ENCODE data around the gene REPIN1.

The REPIN1 gene

DNA sequence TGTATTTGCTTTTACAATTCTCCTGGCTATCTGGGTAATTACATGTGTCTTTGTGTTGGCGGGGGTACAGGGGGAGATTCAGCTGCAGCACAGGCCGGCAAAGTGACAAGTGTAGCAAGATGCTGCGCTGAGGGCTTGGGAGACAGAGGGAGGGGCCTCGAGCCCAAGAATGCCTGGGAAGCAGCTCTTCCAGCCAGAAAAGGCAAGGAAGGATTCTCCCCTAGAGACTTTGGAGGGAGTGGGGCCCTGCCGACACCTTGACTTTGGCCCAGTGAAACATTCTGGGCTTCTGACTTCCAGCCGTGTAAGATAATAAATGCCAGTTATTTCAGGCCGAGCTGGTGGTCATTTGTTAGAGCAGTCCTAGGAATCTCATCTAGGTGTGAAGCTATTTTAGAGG is 7.2 kb upstream of the REPIN1 start:
- no peak for DNase-seq

DNA sequence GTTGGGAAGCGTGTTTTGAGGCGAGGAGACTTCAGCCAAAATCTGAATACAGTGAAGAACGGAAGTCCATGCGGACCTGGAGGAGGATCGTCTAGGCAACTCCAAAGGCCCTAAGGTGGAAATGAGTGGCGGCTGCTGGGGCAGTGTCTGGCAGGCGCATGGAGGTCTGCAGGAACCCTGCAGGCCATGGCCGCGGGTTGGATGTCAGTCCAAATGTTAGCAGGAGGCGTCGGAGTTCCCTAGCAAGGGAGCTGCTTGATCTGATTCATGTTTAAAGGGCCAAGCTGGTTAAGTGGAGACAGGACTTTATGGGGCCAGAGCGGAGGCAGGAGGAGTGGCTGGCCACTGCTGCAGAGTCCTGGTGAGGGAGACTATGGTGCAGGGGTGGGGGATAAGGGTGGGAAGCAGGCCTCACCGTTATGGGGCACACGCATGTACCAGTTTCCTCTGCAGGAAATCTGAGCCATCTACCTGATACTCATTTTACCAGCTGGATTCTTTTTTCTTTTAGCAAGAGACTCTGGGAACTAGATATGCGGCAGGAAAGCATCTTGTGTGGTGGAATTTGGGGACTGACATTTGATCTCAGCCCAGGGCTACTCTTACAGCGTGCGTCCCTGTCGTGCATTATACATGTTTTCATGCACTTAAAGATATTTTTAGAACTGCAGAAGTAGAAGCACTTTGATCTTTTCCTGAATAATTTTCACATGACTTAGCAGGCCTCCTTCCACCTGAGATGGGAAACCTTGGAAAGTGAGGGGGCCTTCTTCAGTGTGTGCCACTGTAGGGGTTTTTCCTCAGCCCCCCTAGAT is 6.6 kb upstream of the REPIN1 start:
- no peak for DNase-seq

DNA sequence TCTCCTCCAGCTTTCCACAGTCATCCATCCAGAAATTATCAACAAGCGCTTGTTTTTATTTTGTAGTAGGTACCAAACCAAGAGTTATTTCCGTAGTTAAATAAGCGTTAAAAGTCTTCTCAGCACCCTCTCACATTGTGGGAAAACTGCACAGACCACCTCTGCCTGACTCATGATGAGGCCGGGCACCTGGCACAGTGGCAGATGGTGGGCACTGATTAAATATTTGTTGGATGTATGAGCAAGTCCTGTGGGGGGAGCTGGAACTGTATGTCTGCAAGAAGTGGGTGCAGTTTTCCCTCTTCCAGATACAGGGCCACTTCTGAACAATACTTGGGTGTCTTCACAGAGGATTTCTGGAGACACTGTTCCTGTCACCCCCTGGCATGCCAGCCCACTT is 5.3 kb upstream of the REPIN1 start:
- no peak for DNase-seq

DNA sequence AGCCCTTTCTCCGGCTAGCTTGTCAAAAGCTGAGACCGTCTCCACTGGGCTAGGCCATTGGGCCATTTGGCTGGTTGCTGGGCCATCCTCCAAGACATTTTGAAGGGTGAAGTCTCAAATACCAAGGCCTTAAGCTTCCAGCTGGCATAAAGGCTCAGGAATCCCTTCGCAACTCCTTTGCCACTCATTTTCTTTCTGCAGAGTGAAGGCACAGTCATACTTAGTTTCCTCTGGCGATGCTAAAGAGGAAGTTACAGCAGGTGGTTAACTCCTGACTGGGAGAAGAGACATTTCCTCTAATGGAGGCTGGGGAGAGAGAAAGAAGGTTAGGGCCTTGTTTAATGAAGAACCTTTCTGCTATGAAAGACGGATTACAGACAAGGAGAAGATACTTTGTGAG is 4.8 kb upstream of the REPIN1 start:
- no peak for DNase-seq

- DNase-seq: no peak
Measured at GRCh38 chr7:150365194-150365593, 3.4 kb upstream of the REPIN1 start.

GRCh38 chr7:150365673-150366398 is 2.8 kb upstream of the REPIN1 start:
- DNase-seq: no peak

- no peak for DNase-seq
Measured at GRCh38 chr7:150367677-150368095, 936 bp upstream of the REPIN1 start.

DNA sequence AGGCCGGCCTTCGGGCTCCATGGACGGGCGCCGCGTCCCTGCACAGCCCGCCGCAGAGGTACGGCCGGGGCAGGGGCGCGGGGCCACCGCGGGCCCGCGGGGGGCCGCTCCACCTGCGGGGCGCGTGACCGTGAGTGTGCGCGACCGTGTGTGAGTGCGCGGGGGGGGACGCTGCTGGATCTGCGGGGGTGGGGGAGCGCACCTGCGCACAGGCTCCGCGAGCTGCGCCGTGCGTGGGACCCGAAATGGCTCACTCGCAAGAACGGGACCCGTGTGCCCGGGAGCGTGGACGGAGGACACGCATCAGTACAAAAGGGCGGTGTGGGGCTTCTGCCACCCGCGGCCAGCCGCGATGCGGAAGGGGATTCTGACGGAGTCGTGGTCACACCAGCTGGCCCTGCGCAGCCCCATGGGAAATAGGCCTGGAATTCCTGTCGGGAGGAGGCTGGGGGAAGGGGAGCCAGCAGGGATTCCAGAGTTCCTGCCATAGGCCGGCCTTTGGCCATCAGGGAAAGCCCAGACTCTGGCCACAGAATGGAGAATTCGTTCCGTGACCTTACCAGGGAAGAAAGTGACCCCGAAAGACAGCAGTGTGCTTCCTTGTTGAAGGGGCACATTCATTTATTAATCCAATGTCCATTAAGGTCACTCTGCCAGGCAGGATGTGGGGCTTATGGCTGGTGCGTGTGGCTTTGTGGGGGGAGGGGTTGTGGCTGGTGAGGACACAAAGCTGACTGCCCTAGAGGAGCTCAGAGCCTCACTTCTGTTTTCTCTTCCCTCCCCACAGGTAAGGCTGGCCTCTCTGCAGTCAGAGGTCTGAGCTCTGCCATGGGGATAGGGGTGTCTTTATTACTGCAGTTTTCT is 494 bp downstream of the REPIN1 start:
- DNase-seq: peak; percentile 83

DNA sequence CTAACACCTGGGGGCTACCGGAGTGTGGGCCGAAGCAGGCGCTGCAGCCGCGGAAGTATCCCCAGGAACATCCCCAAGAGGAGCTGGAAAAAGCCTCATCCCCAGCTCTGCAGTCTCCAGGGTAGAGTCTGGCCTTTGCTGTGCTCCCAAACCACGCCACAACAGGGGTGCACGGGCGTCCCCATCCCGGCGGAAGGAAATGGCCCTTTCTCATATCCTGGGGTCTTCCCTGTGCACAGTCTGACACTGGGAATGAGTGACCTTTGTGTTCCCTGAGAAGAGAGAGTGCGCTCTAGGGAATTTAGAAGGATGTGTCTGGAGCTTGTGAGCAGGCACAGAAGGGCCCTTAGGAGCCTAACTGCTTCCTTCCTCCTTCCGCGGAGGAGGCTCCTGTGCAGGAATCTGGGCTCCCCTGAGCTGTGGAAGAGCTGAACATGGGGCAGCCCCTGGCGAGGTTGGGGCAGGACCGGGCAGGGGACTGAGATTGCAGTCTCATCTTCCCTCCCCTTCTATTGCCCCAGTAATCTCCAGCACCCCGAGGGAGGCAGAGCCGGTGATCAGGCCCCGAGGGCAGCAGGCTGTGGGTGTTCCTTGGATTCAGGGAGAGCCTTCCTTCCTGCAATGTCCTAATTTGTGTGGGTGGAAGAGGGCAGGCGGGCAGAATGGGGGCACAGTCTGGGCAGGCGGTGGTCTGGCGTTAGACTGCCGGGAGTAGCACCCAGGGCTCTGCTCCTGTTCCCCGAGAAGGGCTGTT is 1.3 kb downstream of the REPIN1 start:
- DNase-seq: no peak

GRCh38 chr7:150370612-150371071 is 2.0 kb downstream of the REPIN1 start:
- no peak for DNase-seq

GRCh38 chr7:150371131-150371995 is 2.7 kb downstream of the REPIN1 start:
- no peak for DNase-seq

DNA sequence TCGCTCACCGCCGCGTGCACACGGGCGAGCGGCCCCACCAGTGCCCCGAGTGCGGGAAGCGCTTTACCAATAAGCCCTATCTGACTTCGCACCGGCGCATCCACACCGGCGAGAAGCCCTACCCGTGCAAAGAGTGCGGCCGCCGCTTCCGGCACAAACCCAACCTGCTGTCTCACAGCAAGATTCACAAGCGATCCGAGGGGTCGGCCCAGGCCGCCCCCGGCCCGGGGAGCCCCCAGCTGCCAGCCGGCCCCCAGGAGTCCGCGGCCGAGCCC is 3.3 kb downstream of the REPIN1 start:
- DNase-seq: no peak

- no peak for DNase-seq
Measured at GRCh38 chr7:150372271-150373048, 3.8 kb downstream of the REPIN1 start.

- DNase-seq: no peak
Measured at GRCh38 chr7:150373049-150373801, 4.6 kb downstream of the REPIN1 start.

DNA sequence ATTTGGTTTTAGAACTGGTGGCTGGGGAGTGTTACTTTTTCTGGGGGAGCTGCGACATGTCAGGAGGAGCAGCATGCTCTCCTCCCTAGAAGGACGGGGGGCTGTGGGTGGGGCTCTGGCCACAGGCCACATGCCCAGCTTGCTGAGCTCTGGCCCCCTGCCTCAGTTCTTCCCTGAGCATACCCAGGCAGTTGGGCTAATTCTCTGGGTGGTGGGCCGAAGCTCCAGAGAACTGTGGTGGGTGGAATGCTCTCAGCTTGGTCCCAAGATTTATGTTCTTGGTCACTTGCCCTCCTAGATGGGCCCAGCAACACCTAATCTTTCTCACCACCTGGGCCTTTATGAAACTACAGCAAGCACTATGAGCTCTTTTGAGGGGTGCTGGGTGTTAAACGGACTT is 5.4 kb downstream of the REPIN1 start:
- DNase-seq: no peak

DNA sequence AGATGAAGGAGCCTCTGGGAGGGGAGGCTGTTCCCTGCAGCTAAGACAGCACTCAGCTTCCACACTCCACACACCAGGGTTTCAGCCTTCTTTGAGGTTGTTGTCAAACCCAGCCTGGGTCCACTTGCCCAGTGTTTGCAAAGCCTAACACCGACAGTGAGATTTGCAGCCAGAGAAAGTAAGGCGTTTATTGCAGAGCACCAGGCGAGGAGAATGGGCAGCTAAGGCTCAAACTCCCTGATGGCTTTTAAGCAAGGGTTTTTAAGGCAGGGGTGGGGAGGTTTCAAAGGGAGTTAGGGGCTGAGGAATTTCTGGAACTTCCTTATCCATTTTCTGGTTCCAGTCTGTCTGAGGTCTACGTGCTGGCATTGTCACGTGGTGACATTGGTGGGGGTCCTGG is 5.8 kb downstream of the REPIN1 start:
- DNase-seq: no peak

DNA sequence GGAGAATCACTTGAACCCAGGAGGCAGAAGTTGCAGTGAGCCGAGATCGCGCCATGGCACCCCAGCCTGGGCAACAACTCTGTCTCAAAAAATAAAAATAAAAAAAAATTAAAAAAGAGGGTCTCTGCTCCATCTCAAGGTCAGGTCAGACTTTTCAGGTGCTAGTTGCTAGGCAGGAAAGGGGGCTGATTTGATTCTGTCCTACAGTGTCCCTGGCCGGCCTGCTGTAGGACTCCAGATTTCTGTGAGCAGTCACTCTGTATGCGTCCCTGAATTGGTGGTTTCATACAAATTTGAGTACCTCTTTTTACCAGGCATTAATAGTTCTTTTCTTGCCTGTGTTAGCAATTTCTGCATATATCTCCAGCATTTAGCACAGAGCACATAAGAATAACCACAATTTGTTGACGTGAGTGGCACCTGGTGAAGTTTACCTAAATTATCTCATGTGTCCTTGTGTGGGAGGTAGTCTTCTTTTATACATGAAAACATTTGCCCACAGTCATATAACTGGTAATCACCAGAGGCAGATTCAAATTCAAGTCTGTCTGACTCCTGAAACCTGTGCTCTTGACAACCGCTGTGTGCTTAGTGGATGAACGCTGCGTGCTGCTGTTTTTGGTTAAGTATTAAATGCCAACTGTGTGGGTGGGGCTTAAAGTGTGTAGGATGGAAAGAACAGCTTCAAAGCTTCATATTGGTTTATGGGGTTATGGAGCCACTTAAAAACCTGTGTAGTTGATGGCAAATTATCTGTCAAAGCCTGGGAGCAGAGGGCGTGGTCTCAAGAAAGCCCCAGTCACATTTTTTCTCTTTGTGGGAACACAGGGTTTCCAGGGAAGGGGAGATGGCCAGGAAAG is 7.3 kb downstream of the REPIN1 start:
- DNase-seq: no peak

- no peak for DNase-seq
Measured at GRCh38 chr7:150376560-150376959, 7.9 kb downstream of the REPIN1 start.

GRCh38 chr7:150377196-150377595 is 8.6 kb downstream of the REPIN1 start:
- no peak for DNase-seq

All from femur (tissue), 1 donor.